ENCODE results near the gene PTPRK. TPM values are rescaled to one million over a fixed set of nuclear protein-coding genes. Genes with fewer than 3 reads are reported as not detected.

The PTPRK gene
- total RNA-seq, 2 experiments from 2014 or later: not detected

DNA sequence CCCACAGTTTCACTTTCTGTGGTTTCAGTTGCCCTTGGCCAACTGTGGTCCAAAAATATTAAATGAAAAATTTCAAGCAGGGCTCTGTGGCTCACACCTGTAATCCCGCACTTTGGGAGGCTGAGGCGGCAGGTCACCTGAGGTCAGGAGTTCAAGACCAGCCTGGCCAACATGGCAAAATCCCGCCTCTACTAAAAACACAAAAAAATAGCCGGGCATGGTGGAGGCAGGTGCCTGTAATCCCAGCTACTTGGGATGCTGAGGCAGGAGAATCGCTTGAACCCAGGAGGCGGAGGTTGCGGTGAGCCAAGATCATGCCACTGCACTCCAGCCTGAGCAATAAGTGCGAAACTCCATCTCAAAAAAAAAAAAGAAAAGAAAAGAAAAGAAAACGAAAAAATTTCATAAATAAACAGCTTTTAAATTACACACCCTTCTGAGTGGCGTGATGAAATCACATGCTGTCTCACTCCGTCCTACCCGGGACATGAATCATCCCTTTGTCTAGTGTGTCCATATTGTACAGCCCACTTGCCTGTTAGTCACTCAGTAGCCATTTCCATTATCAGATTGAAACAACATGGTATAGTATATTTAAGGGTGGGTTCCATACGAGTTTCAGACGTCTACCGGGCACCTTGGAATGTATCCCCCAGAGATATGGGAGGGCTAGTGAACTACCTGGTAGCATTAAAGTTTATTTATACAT is 11.7 kb downstream of the PTPRK start:
- no peak overlapping the region for H3K4me2 ChIP-seq (ENCODE audit: low read length)
- H3K27ac ChIP-seq (ENCODE audit: low read depth, low read length, poor library complexity, severe bottlenecking): no peak overlapping the region
- H3K36me3 ChIP-seq (ENCODE audit: insufficient read depth, low read length): no peaks in the 10 kb centered on the region
- no peak for DNase-seq (ENCODE audit: low spot score)
- no peak for TF ChIP-seq EZH2phosphoT487 (IDR thresholded peaks at IDR 0.05; ENCODE audit: borderline replicate concordance, low read depth, low read length)
- TF ChIP-seq, protein P1, sequence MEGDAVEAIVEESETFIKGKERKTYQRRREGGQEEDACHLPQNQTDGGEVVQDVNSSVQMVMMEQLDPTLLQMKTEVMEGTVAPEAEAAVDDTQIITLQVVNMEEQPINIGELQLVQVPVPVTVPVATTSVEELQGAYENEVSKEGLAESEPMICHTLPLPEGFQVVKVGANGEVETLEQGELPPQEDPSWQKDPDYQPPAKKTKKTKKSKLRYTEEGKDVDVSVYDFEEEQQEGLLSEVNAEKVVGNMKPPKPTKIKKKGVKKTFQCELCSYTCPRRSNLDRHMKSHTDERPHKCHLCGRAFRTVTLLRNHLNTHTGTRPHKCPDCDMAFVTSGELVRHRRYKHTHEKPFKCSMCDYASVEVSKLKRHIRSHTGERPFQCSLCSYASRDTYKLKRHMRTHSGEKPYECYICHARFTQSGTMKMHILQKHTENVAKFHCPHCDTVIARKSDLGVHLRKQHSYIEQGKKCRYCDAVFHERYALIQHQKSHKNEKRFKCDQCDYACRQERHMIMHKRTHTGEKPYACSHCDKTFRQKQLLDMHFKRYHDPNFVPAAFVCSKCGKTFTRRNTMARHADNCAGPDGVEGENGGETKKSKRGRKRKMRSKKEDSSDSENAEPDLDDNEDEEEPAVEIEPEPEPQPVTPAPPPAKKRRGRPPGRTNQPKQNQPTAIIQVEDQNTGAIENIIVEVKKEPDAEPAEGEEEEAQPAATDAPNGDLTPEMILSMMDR (conservative IDR thresholded peaks at IDR 0.05; ENCODE audit: low read length): no peak
- CTCF ChIA-PET (ENCODE audit: unreplicated experiment): no interaction called here
- H2AFZ ChIP-seq (ENCODE audit: low read length): no peak overlapping the region
- no peaks in the 10 kb centered on the region for H4K20me1 ChIP-seq (ENCODE audit: insufficient read depth, low read length)
- H3K79me2 ChIP-seq (ENCODE audit: insufficient read depth, low read depth, low read length): no peaks in the 10 kb centered on the region
- no peak overlapping the region for H3K4me3 ChIP-seq (ENCODE audit: low read depth, low read length, poor library complexity, severe bottlenecking)
- BruUV-seq (replicated peaks): no TSS peak
- no peaks in the 10 kb centered on the region for H3K9me3 ChIP-seq (ENCODE audit: low read length)
- H3K9me2 ChIP-seq (ENCODE audit: insufficient read depth, low read length): no peaks in the 10 kb centered on the region
- no peaks in the 10 kb centered on the region for H3K4me1 ChIP-seq (ENCODE audit: insufficient read depth, low read length, poor library complexity, severe bottlenecking)
- POLR2A ChIA-PET: no interaction called here
- intact Hi-C loops (cut with micrococcal nuclease; ENCODE audit: unreplicated experiment): no loop called here

DNA sequence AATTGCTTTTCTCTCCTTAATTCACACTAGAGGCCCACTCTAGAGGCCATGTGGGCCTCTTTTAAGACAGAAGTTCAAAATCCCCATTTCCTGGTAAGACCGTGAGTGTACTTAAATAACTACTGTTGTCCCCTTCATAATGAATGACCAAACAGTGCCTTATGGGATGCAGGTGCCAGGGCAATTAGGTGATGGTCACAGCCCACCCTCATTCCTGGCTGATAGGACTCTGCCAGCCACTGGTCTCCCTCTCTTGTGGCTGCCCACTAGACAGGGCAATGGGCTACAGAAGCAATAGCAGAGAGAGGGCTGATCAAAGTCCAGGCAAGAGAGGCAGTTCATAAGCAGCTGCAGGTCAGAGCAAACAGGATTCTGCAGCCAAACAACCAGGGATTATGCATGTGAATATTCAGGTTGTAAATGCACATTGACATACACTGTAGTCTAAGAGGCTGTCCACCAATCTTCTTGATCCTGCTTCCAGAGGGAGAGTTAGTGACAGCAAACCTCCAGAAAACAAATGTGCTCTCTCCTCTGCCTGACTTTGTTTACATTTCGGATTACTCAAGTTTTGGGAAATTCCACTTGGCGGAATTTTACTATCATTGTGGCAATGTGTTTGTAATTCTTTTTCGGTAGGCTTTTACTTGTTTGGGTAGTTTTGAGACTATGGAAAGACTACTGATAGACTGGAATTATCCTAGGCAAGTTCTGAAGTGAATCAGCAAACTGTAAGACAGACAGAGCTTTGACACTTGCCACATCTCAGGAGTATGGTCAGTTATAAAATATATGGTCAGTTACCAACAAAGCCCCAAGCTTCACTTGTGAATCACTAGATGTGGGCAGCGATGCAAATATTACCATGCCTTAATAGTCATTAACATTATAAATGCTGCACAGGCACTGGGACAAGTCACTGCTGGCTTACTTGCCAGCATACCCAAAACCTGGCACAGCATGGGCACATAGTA is 12.8 kb downstream of the PTPRK start:
- TF ChIP-seq, protein P1 (conservative IDR thresholded peaks at IDR 0.05; ENCODE audit: low read length): no peak
- no peak for TF ChIP-seq EZH2phosphoT487 (IDR thresholded peaks at IDR 0.05; ENCODE audit: borderline replicate concordance, low read depth, low read length)
- Histone ChIP-seq H3K4me3 (ENCODE audit: low read depth, low read length, poor library complexity, severe bottlenecking) (no peak overlapping the region), H3K27ac (ENCODE audit: low read depth, low read length, poor library complexity, severe bottlenecking) (no peak overlapping the region), H3K4me1 (ENCODE audit: insufficient read depth, low read length, poor library complexity, severe bottlenecking) (no peaks in the 10 kb centered on the region), H3K36me3 (ENCODE audit: insufficient read depth, low read length) (no peaks in the 10 kb centered on the region), H2AFZ (ENCODE audit: low read length) (no peak overlapping the region), H3K9me2 (ENCODE audit: insufficient read depth, low read length) (no peaks in the 10 kb centered on the region), H3K4me2 (ENCODE audit: low read length) (no peak overlapping the region), H4K20me1 (ENCODE audit: insufficient read depth, low read length) (no peaks in the 10 kb centered on the region), H3K79me2 (ENCODE audit: insufficient read depth, low read depth, low read length) (no peaks in the 10 kb centered on the region), H3K9me3 (ENCODE audit: low read length) (no peaks in the 10 kb centered on the region)
- CTCF ChIA-PET (ENCODE audit: unreplicated experiment): no interaction called here
- DNase-seq (ENCODE audit: low spot score): no peak
- no TSS peak for BruUV-seq (replicated peaks)
- intact Hi-C loops (cut with micrococcal nuclease; ENCODE audit: unreplicated experiment): no loop called here
- POLR2A ChIA-PET: no interaction called here
